HG03378 (cell line): ENCODE measurements around the gene SLC10A6.
"Not testable (repeated sequence)": the region's sequence is repeated elsewhere in the genome, so short reads cannot be mapped to it uniquely, and the experiment has no call there.

Experiments used
- ATAC-seq: cut with Tn5 transposase; IDR thresholded peaks from one replicate; pipeline ENCODE4 v1.9.1; 2021; ENCODE audit warnings: mild to moderate bottlenecking, moderate library complexity; ENCODE audit not compliant: unreplicated experiment

The SLC10A6 gene, protein sequence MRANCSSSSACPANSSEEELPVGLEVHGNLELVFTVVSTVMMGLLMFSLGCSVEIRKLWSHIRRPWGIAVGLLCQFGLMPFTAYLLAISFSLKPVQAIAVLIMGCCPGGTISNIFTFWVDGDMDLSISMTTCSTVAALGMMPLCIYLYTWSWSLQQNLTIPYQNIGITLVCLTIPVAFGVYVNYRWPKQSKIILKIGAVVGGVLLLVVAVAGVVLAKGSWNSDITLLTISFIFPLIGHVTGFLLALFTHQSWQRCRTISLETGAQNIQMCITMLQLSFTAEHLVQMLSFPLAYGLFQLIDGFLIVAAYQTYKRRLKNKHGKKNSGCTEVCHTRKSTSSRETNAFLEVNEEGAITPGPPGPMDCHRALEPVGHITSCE

DNA sequence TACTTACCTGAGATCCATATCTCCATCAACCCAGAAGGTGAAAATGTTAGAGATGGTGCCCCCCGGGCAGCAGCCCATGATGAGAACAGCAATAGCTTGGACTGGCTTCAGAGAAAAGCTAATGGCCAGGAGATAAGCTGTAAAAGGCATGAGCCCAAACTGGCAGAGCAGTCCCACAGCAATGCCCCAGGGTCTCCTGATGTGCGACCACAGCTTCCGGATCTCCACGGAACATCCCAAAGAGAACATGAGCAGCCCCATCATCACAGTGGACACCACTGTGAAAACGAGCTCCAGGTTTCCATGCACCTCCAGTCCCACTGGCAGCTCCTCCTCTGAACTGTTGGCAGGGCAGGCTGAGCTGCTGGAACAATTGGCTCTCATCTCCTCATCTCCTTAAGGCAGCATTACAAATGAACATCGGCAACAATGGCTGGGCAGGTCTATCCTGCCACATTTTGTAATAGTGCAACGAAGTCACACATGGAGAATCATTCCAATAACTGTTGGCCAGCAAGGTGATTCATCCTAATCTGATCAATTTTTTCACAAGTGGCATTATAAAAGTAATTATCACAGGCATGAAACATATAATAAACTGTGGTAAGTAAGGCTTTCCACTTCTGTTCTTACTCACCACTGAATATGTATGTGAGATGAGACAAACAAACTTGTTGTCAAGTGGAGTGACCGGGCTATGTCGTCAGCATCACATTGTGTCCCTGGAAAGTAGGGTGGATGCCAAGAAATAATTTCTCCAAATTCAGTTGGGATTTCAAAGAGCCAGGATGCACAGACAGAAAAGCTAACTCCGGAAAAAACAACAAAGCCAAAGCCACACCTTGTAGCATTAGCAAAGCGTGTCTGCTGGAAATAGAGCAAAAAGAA, at the start of gene SLC10A6:
TSS of gene SLC10A6 (minus strand) at position 653 of the 888 bp plus-strand sequence. CDS start at position 384, 269 bp downstream.
- no peak for ATAC-seq

DNA sequence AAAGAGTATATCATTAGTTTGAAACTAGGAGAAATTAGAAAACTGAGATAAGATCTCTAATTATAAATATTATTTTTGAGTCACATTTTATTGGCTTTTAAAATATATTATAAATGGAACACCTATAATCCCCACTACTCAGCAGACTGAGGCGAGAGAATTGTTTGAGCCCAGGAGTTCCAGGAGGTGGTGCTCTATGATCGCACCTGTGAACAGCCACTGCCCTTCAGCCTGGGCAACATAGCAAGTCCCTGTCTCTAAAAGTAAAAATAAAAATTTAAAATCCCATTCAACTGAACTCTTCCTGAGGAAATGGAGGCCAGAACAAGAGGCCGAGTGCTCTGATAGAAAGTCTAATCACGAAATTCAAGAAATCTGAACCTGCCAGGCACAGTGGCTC, 49.4 kb upstream of the SLC10A6 start:
- no peak for ATAC-seq

DNA sequence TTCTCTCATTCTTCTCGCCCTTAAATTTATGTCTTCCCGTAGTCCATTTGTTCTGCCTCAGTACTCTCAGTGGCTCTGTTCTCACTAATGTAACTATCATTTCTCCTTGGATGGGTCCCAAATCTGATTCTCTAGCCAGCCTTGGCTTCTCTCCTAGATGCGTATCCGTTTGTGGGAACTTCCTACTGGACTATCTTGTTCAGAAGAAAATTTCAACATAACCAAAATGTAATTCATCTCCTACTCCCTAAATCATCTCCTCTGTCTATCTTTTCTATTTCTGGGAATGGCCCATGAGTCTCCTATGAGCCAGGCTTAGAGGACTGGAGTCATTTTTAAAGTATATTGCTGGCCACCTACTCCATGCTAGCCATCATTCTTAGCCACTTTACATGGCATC, 47.4 kb upstream of the SLC10A6 start:
- no peak for ATAC-seq

DNA sequence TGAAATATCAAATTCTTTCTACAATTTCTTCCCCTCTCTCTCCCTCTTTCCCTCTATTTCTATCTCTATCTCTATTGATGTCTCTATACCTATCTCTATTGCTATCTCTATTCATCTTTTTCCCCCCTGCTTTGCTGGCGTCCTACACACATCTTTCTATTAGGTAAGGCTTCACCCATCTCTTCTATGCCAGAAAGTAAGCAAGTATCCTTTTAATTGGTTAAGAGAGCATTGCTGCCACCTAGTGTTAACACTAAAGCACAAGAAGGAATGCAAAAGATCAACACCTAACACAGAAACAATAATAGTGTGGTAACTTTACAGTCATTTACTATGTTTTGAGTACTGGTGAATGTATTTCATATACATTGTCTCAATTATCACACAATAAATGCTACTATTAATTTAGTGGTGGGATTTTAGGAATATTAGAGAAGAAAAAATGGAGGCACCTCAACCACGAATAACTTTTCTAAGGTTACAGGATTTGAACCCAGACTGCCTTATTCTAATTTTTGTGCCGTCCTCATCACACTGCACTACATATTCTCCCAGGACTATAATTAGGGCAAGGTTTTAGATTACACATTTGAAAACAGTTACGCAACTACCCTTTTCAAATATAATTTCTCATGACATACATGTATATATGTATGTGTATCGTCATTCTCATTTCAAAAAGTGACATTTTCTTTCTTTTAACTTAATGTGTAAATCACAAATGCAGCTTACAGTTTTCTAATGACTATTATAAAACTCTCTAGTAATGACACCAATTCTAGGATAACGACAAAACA, 46.7 kb upstream of the SLC10A6 start:
- peak; percentile 70 for ATAC-seq

DNA sequence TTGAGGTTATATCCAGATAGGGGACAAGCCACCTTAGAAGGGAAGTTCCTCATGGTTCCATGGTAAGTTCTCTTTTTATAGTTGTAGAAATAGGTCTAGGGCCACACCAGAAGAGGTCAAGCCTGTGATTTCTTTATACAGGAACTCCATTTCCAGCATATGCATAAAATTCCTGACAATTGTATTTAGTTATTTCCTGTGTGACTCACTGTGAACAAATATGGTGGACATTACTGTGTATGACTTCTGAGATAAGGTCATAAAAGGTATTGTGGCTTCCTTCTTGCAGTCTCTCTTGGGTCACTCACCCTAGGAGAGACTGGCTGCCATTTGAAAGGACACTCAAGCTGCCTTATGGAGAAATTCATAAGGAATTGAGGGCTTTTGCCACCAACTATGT, 45.3 kb upstream of the SLC10A6 start:
- ATAC-seq, result no peak

DNA sequence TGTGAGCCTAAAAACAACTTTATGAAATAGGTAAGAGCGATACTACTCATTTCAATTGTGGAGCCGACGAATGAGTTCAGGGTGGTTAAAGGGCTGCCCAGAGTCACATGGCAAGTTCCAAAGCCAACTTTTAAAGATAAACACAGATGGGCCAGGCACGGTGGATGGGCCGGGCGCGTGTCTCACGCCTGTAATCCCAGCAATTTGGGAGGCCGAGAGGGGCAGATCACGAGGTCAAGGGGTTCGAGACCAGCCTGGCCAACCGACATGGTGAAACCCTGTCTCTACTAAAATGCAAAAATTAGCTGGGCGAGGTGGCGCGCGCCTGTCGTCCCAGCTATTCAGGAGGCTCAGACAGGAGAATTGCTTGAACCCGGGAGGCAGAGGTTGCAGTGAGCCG, 44.0 kb upstream of the SLC10A6 start:
- no peak for ATAC-seq

DNA sequence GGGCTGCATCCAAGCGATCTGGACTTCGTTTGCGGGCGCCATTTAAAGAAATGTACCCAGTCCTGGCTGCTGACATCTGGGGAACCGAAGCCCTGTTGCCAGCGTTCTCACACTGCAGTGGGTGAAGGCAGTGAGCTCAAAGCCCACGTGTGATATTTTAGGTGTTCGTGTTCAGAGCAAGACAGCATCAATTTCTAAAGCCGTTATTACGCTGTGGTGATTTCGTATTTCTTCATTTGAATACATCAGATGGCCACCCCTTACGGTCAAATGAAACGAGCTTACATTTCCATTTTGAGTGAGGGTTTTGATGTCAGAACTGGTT, 43.4 kb upstream of the SLC10A6 start:
- no peak for ATAC-seq

DNA sequence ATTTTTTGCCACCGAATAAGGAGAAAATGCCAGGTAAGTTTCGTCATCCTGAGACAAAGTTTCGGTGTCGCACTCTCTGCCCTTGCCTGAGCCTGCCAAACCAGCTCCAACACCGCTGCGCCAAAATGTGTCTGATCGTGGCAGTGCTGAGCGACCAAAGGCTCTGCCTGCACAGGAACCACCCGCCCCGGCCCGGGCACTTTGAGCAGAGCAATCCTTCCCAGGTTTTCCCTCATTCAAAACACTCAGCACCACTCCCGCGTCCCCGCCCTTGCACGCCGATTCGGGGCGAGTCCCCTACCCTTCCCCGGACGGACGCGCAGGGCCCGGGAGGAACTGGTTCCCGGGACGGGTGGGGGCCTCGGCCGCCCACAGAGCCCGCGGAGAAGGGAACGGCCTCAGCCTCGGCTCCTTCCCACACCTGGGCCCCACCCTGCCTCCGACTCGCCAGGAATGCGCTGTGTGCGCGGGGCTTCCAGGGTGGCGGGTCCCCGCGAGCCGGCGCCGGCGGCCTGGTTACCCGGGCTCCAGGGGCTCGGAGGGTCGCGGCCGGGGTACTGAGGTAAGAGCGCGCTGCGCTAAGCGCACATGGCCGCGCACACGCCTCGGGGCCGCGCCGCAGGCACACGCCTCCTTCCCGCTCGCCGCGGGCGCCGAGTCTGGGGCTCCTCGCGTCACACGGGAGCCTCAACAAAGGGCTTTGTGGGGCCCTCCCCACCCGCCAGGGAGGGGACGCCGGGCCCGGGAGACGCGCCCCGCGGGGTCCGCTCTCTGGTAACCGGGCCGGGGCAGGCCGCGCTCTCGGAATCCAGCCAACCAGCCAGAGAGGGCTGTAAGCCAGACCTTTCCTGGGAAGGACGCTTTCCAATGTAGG, 42.8 kb upstream of the SLC10A6 start, which contains the start of gene C4orf36:
TSS of gene C4orf36 (minus strand) at position 661 of the 874 bp plus-strand sequence. CDS start 902 bp downstream, outside the sequence.
- peak; percentile 45 for ATAC-seq

DNA sequence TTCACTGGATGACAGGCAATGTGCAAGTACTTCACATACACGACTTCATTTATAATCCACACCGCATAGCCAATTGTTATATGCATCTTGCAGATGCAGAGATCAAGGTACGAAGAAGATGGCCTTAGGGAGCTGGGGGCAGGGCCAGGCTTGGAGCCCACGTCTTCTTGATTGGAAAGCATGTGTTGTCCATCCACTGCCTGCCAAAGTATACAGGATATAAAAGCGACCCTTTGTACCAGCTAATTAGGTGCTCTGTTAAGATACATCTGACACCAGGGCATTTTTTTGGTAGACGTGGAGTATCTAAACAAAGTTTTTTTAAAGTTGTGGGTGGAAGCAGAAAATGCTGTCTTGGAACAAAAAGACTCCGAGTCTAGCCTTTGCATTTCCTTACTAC, 41.6 kb upstream of the SLC10A6 start:
- ATAC-seq, result no peak

DNA sequence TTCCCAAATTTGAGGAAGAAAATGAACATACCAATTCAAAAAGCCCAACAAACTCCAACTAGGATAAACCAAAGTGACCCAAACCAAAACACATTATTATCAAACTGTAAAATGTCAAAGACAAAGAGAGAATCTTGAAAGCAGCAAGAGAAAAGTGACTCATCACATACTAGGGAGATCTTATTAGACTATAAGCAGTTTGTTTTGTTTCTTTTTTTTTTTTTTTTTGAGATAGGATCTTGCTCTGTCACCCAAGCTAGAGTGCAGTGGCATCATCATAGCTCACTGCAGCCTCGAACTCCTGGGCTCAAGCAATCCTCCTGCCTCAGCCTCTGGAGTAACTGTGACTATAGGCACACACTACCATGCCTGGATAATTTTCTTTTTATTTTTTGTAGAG, 30.5 kb upstream of the SLC10A6 start:
- ATAC-seq, result no peak

DNA sequence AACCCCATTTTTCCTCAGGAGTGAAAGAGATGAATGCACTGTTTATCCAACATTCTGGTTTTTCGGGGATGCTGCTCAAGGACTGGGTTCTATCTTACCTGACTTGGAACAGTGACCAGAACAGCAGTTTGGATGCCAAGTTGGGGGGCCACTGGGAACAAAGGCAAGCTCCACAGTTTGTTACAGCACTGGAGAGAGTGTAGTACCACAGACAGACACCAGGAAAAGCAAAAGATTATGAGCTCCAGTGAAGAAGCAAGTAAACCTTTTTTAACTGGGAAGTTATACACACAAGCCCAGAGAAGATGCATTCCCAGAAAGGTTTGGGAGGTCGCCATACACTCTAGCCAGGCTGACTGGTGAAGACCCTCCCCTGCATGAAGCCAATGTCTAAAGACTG, 29.5 kb upstream of the SLC10A6 start:
- ATAC-seq, result no peak

DNA sequence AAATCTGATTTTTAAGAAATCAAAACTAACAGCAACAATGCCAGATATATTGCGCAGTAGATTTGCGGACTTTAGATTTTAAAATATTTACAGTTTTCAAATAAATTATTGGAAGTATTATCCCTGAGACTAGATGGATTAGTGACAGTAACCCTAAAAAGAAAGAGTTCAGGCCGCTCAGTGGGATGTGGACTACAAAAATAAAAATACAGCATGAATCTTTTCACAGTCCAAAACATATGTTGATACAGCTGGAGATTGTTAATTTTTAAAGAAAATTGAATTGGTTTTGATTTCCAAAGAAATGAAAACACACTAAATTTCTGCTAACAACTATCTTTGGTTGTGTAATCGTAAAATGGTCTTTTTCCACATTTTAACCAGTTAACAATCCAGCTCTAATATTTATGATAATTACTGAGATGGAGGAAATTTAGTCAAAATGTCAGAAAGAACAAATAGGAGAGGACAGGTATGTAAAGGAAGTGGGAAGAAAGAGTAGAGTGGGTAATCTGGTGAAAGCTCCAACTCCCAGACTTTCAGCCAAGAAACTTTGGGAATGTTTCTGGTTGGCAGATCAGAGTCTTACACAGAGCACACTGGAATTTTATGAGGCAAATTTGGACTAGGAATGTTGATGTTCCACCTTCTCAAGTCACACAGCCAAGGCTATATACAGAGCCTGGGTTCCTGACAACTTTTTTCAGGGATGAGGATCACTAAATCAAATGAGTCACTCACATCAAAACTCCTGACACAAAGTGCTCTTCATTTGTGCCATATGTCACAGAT, 27.9 kb upstream of the SLC10A6 start:
- ATAC-seq, result no peak

DNA sequence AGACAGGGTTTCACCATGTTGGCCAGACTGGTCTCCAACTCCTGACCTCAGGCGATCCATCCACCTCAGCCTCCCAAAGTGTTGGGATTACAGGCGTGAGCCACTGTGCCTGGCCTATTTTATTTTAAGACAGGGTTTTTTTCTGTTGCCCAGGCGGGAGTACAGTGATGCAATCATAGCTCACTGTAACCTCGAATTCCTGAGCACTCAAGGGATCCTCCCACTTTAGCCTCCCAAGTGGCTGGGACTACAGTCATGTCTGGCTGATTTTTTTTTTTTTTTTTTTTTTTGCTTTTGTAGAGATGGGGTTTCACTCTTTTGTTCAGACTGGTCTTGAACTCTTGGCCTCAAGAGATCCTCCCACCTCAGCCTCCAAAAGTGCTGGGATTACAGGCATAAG, 26.3 kb upstream of the SLC10A6 start:
- not testable (repeated sequence) for ATAC-seq

DNA sequence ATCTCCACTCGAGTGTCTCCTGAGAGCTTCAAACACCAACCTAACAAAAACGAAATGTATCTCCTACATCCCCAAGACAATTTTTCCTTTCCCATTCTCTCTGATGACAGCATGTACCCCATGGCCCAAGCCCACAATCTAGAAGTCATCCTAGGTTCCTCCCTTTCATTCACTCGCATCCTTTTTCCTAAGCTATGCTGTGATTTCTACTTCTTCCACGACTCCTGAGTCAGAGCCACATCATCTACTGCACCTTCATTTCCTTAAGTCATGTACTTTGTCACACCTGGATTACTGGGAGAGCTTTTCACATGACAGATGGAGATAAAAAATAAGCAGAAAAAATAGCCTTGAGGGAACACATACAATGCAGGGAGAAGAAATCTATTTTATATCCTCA, 23.0 kb upstream of the SLC10A6 start:
- ATAC-seq, result no peak

DNA sequence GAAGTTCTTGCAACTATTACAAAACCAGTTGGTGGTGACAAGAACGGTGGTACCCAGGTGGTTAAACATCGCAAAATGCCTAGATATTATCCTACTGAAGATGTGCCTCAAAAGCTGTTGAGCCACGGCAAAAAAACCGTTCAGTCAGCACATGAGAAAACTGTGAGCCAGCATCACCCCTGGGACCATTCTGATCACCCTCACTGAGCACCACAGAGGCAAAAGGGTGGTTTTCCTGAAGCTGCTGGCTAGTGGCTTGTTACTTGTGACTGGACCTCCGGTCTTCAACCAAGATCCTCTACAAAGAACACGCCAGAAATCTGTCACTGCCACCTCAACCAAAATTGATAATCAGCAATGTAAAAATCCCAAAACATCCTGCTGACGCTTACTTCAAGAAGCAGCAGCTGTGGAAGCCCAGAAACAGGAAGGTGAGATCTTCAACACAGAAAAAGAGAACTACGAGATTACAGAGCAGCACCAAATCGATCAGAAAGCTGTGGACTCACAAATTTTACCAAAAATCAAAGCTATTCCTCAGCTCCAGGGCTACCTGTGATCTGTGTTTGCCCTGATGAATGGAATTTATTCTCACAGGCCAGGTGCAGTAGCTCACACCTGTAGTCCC, 21.4 kb upstream of the SLC10A6 start:
- ATAC-seq, result no peak

DNA sequence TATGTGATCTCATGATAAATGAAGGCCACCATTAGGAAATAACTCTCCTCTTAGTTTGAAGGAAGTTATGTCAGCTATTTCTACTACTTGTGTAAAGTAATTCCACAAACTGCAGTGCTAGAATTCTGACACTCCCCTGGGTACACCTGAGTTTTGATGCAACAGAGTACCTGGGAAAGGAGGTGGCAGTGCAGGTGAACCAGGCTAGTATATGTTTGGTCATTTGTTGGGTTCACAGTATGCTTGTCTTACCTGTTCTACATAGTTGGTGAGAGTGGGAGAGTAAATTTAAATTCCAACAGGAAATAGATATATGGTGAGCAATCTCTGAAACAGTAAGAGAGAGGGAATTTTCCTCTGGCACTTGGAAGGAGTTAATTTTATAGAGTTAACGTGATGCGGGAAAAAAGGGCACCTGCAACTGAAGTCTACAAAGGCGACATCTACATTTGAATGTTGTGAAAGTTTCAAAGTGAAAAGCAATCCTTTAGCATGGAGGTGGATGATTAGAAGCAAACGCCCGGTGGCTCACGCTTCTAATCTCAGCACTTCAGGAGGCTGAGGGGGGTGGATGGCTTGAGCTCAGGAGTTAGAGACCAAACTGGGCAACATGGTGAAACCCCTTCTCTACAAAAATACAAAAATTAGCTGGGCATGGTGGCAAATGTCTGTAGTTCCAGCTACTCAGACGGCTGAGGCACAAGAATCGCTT, 8.3 kb upstream of the SLC10A6 start:
- no peak for ATAC-seq

DNA sequence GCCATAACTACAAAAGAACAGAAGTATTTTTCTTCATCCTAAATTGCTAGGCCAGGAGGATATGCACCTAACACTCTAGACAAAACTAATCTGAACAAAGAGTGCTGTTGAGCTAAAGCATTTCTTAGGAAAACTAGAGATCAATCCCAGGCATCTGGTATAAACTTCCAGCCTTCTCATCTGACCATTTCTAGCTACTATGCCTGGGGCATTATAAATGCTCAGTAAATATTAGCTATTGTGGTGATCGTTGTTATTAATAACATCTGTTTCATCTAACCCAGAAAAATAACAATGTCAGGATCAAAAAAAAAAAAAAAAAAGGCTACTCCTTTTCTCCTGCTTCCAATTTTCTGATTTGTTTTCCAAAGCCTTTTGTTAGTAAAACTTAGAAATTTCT, 7.7 kb upstream of the SLC10A6 start:
- ATAC-seq, result no peak

DNA sequence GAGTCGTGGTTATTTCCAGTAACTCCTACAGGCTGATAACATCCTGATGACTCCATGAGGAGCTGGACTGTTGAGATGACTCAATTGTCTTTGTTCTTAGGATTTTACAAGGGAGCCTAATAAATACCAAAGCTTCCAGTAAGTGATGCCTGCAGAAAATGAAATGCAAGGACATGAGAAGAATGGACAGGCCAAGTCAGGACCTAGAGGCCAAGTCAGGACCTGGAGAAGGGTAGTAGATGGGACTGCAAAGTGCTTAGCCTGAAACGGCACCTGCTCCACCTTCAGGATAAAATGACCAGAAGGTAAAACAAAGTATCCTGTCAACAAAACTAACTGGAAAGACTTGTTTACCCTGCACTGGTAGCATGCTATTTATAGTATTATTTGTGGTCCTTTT, 6.4 kb upstream of the SLC10A6 start:
- ATAC-seq, result no peak
